K562 (cell line): ENCODE data around the gene SMARCA4. TPM values are rescaled to one million over a fixed set of nuclear protein-coding genes. Genes with fewer than 3 reads are reported as not detected.

ENCODE experiments used
- BDP1 ChIP-seq: IDR thresholded peaks from 3 replicates; pipeline ENCODE4 v1.6.1; 2011; ENCODE audit not compliant: insufficient read length, insufficient read depth
- CBX3 ChIP-seq, 2 experiments: IDR thresholded peaks; 1 replicate in 1 of 2; 2 replicates in 1 of 2; pipeline ENCODE4 v1.6.1; 2012; ENCODE audit warnings: inconsistent platforms in 2 of 2, low read length in 2 of 2, borderline replicate concordance in 1 of 2, control low read depth in 1 of 2
- HDAC8 ChIP-seq: fragments of 450-650 bp; IDR thresholded peaks from 2 replicates; pipeline ENCODE4 v1.6.1; 2016; ENCODE audit warnings: mild to moderate bottlenecking, missing genetic modification characterization, moderate library complexity, missing compliant biosample characterization
- POLR3G ChIP-seq: IDR thresholded peaks from 2 replicates; pipeline ENCODE4 v1.6.1; 2011; ENCODE audit not compliant: insufficient read length, insufficient replicate concordance; ENCODE audit errors: extremely low read depth
- PRPF4 ChIP-seq: fragments of 200-400 bp; formaldehyde crosslinking; IDR thresholded peaks from one replicate; pipeline ENCODE4 v1.6.1; 2017; ENCODE audit warnings: low read length, low read depth, mild to moderate bottlenecking; ENCODE audit not compliant: insufficient read depth, poor library complexity, severe bottlenecking
- RAD21 ChIP-seq, 2 experiments: fragments of 250-450 bp in 1 of 2; fragments of 450-650 bp in 1 of 2; sonication (Bioruptor Pico) in 1 of 2; formaldehyde crosslinking in 1 of 2; IDR thresholded peaks in 1 of 2; conservative IDR thresholded peaks in 1 of 2; 2 replicates each; pipeline versions ENCODE4 v1.4.0 to v1.8.0; 2020 to 2022; ENCODE audit warnings: mild to moderate bottlenecking in 2 of 2, moderate library complexity in 1 of 2
- RBM34 ChIP-seq: fragments of 200-400 bp; formaldehyde crosslinking; IDR thresholded peaks from 2 replicates; pipeline ENCODE4 v1.6.1; 2018; ENCODE audit warnings: low read length, borderline replicate concordance; ENCODE audit not compliant: insufficient read depth
- RBM39 ChIP-seq: fragments of 200-400 bp; formaldehyde crosslinking; optimal IDR thresholded peaks from 2 replicates; pipeline ENCODE3; 2018; ENCODE audit warnings: low read depth, low read length
- TBL1XR1 ChIP-seq, 2 experiments: IDR thresholded peaks; 2 replicates each; pipeline ENCODE4 v1.6.1; 2012; ENCODE audit warnings: improper control_type of control experiment in 2 of 2, low read length in 2 of 2, mild to moderate bottlenecking in 1 of 2
- polyA plus RNA-seq, 8 experiments: library from polyadenylated mRNA; depleted of rRNA in 4 of 8; stranded (reverse) in 5 of 8; unstranded in 3 of 8; fragments of >200 nt; fragmentation: Nextera tagmentation in 2 of 8; fragmentation: Illumina TruSeq in 1 of 8; extraction: Ambion mirVana in 2 of 8; extraction: Trizol in 1 of 8; gene quantifications; 2 replicates each; pipeline versions ENCODE4 v1.2.1 to v1.2.3, GENCODE V29; 2011 to 2014; ENCODE audit warnings: inconsistent platforms in 1 of 8, missing spikeins in 1 of 8
- total RNA-seq, 7 experiments: library from RNA; depleted of rRNA in 6 of 7; stranded (reverse); fragments of >200 nt in 6 of 7; fragmentation: Illumina TruSeq in 2 of 7; extraction: Trizol in 2 of 7; gene quantifications; 2 replicates each; pipeline versions ENCODE4 v1.2.1 to v1.2.3, GENCODE V29; 2011 to 2021; ENCODE audit warnings: low replicate concordance in 1 of 7
- TF ChIP-seq, protein P1 (sequence below), 2 experiments: fragments of 450-650 bp; formaldehyde crosslinking in 1 of 2; IDR thresholded peaks; 2 replicates each; pipeline versions ENCODE4 v1.4.0 to v1.6.1; 2014 to 2020; ENCODE audit warnings: mild to moderate bottlenecking in 2 of 2, borderline replicate concordance in 1 of 2, low read depth in 1 of 2
- TF ChIP-seq, protein P2 (sequence below): fragments of 250-450 bp; sonication (Bioruptor Pico); IDR thresholded peaks from 2 replicates; pipeline ENCODE4 v1.5.0; 2022; ENCODE audit warnings: mild to moderate bottlenecking

The SMARCA4 gene
- total and polyA plus RNA-seq, 9 of the 15 experiments (the other 6 are each of a cell fraction or from before 2014, with no cell fraction given) = 19.3 to 207 (median 52.1) TPM

DNA sequence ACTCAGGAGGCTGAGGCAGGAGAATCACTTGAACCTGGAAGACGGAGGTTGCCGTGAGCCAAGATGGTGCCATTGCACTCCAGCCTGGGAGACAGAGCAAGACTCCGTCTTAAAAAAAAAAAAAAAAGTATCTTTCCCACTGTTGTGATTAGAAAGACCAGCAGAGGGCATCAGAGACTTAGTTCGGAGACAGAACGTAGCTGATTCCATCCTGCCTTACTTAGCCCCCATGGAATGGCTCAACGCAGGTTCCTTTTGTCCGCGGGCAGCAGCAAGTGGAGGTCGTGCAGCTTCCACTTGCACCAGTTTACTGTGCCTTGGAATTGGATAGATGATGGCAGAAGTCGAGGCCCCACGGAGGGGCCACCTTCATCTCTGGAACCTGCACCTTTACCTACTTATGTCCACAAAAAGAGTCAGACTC lies 24.2 kb upstream of the SMARCA4 start (continued):
- TF ChIP-seq, protein P1, sequence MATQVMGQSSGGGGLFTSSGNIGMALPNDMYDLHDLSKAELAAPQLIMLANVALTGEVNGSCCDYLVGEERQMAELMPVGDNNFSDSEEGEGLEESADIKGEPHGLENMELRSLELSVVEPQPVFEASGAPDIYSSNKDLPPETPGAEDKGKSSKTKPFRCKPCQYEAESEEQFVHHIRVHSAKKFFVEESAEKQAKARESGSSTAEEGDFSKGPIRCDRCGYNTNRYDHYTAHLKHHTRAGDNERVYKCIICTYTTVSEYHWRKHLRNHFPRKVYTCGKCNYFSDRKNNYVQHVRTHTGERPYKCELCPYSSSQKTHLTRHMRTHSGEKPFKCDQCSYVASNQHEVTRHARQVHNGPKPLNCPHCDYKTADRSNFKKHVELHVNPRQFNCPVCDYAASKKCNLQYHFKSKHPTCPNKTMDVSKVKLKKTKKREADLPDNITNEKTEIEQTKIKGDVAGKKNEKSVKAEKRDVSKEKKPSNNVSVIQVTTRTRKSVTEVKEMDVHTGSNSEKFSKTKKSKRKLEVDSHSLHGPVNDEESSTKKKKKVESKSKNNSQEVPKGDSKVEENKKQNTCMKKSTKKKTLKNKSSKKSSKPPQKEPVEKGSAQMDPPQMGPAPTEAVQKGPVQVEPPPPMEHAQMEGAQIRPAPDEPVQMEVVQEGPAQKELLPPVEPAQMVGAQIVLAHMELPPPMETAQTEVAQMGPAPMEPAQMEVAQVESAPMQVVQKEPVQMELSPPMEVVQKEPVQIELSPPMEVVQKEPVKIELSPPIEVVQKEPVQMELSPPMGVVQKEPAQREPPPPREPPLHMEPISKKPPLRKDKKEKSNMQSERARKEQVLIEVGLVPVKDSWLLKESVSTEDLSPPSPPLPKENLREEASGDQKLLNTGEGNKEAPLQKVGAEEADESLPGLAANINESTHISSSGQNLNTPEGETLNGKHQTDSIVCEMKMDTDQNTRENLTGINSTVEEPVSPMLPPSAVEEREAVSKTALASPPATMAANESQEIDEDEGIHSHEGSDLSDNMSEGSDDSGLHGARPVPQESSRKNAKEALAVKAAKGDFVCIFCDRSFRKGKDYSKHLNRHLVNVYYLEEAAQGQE (IDR thresholded peaks at IDR 0.05; ENCODE audit: borderline replicate concordance) = peak; percentile 58; the same call in 1 of the 2 replicates
- TF ChIP-seq, protein P1 (CRISPR knock-in tag; IDR thresholded peaks at IDR 0.05; ENCODE audit: low read depth) = no peak
- TF ChIP-seq POLR3G (no peak), HDAC8 (tag) (no peak), RAD21 (CRISPR knock-in tag; conservative IDR thresholded peaks at IDR 0.05 in 1 of 2, IDR thresholded peaks at IDR 0.05 in 1 of 2) (peak; percentile 54 to 73), RBM39 (no peak), CBX3 (IDR thresholded peaks at IDR 0.05; ENCODE audit: borderline replicate concordance in 1 of 2, low read length in 2 of 2) (peak in 1 of 2 experiments; percentile 59; a peak in 1 of 3 replicates), BDP1 (no peak), TBL1XR1 (IDR thresholded peaks at IDR 0.05; ENCODE audit: low read length in 2 of 2) (no peak), RBM34 (no peak), PRPF4 (no peak)
- TF ChIP-seq, protein P2, sequence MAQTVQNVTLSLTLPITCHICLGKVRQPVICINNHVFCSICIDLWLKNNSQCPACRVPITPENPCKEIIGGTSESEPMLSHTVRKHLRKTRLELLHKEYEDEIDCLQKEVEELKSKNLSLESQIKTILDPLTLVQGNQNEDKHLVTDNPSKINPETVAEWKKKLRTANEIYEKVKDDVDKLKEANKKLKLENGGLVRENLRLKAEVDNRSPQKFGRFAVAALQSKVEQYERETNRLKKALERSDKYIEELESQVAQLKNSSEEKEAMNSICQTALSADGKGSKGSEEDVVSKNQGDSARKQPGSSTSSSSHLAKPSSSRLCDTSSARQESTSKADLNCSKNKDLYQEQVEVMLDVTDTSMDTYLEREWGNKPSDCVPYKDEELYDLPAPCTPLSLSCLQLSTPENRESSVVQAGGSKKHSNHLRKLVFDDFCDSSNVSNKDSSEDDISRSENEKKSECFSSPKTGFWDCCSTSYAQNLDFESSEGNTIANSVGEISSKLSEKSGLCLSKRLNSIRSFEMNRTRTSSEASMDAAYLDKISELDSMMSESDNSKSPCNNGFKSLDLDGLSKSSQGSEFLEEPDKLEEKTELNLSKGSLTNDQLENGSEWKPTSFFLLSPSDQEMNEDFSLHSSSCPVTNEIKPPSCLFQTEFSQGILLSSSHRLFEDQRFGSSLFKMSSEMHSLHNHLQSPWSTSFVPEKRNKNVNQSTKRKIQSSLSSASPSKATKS (CRISPR knock-in tag) = no peak
